Measurements from ENCODE around the gene CELSR1.
"Not testable (repeated sequence)": the region's sequence is repeated elsewhere in the genome, so short reads cannot be mapped to it uniquely, and the experiment has no call there.

The CELSR1 gene

DNA sequence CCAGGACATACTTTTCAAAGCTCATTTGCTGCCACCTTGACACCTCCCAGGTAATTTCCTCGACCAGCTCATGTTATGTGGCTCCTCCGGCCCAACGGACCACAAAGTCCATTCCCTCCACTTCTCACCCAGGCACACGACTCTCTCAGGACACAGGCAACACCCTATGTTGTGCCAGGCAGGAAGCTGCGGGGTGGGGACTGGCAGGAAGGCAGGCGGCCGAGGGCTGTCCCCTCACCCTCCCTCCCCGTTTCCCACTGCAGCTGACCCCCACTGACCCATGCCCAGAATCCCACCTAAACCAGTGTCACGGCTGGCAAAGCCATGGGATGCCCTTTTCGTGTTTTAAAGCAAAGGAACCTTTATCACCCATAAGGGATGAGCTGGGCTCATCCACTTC is 20.8 kb downstream of the CELSR1 start:
- no peak for DNase-seq (ENCODE audit: extremely low read depth, low read depth)
- TF ChIP-seq CTCF (IDR thresholded peaks at IDR 0.05; ENCODE audit: low read depth, low read length, missing control alignments) = no peak
- H3K4me3 ChIP-seq (replicated peaks; ENCODE audit: low read depth, low read length) = no peak overlapping the region

DNA sequence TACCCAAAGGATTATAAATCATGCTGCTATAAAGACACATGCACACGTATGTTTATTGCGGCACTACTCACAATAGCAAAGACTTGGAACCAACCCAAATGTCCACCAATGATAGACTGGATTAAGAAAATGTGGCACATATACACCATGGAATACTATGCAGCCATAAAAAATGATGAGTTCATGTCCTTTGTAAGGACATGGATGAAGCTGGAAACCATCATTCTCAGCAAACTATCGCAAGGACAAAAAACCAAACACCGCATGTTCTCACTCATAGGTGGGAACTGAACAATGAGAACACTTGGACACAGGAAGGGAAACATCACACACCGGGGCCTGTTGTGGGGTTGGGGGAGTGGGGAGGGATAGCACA is 21.3 kb downstream of the CELSR1 start:
- not testable (repeated sequence) for DNase-seq (ENCODE audit: extremely low read depth, low read depth); H3K4me3 ChIP-seq (replicated peaks; ENCODE audit: low read depth, low read length)

DNA sequence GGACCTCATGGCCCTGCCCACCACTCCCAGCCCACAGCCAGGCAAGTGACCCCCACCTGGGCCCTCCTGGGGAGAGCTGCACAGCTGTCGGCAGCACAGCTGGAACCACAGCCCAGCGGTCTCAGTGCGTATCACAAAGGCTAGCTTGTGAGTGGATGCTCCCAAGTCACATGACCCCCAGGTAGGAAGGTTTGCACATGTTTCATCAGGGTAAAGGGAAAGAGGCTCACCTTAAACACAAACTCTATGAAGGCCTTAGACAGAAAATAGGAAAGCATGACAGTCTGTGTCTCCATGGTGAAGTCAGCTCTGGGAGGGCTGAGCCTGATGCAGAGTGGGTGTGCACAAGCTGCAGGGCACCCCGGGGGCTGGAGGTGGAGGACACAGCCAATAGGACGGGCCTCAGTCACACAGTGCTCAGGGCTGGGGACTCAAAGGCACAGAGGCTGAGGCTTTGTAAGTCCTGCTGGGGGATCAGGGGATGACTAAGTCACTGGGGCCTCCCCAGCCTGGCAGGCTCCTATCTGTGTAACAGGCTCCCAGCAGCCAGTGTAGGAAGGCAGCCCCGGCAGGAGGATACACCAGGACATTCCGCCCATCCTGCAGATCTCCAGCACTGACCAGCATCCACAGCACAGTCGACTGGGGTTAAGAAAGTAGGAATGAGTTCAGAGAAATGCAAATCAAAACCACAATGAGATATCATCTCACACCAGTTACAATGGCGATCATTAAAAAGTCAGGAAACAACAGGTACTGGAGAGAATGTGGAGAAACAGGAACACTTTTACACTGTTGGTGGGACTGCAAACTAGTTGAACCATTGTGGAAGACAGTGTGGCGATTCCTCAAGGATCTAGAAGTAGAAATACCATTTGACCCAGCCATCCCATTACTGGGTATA is 22.0 kb downstream of the CELSR1 start:
- DNase-seq (ENCODE audit: extremely low read depth, low read depth) = no peak
- TF ChIP-seq CTCF (IDR thresholded peaks at IDR 0.05; ENCODE audit: low read depth, low read length, missing control alignments) = no peak
- H3K4me3 ChIP-seq (replicated peaks; ENCODE audit: low read depth, low read length) = no peak overlapping the region

GRCh38 chr22:46514592-46515207 is 22.7 kb downstream of the CELSR1 start:
- no peak for TF ChIP-seq CTCF (IDR thresholded peaks at IDR 0.05; ENCODE audit: low read depth, low read length, missing control alignments)
- no peak for DNase-seq (ENCODE audit: extremely low read depth, low read depth)
- no peak overlapping the region for H3K4me3 ChIP-seq (replicated peaks; ENCODE audit: low read depth, low read length)

- H3K4me3 ChIP-seq (replicated peaks; ENCODE audit: low read depth, low read length) = no peak overlapping the region
- no peak for TF ChIP-seq CTCF (IDR thresholded peaks at IDR 0.05; ENCODE audit: low read depth, low read length, missing control alignments)
Observed at GRCh38 chr22:46513908-46514550, 23.4 kb downstream of the CELSR1 start.

DNA sequence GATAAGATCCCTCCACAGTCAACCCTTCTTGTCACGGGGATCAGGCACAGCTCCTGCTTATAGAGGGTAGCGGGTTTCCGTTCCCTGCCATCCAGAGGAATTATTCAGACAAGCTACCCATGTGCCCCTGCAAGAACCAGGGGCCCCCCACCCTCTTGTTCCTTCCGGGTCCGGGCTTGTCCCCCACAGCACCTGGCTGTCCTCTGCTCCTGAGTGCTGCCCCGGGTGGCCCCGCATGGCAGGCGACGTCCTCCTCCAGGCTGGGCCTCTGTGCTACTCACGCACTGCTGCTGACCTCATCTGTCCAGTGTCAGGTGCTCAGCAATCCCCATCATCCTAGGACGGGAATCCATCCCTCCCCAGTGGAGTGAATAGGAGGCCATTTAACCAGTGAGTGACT is 24.7 kb downstream of the CELSR1 start:
- no peak for TF ChIP-seq CTCF (IDR thresholded peaks at IDR 0.05; ENCODE audit: low read depth, low read length, missing control alignments)
- no peak overlapping the region for H3K4me3 ChIP-seq (replicated peaks; ENCODE audit: low read depth, low read length)
- no peak for DNase-seq (ENCODE audit: extremely low read depth, low read depth)

More at GRCh38 chr22:46513908-46514550, 23.4 kb downstream of the CELSR1 start:
- no peak for DNase-seq (ENCODE audit: extremely low read depth, low read depth)

- no peak for TF ChIP-seq CTCF (IDR thresholded peaks at IDR 0.05; ENCODE audit: low read depth, low read length, missing control alignments)
- no peak overlapping the region for H3K4me3 ChIP-seq (replicated peaks; ENCODE audit: low read depth, low read length)
- DNase-seq (ENCODE audit: extremely low read depth, low read depth) = no peak
Observed at GRCh38 chr22:46512039-46512370, 25.4 kb downstream of the CELSR1 start.
